Uterus (tissue), 4 donors: ENCODE measurements around the gene VPS35L. TPM values are rescaled to one million over a fixed set of nuclear protein-coding genes. Genes with fewer than 3 reads are reported as not detected.

Experiments used
- DNase-seq, 2 donors: peaks; one replicate each; pipeline ENCODE4 v3.0.0-alpha.2; 2019 to 2020
- H3K27ac ChIP-seq, 2 donors: fragments of 200-600 bp; sonication (generic); 1 replicate in 1 of 2; 2 replicates in 1 of 2; pipeline ENCODE4 v1.5.1; 2016 to 2018
- H3K27me3 ChIP-seq, 2 donors: fragments of 200-600 bp; sonication (generic); one replicate each; pipeline ENCODE4 v1.5.1; 2018 to 2019; ENCODE audit warnings: control low read depth in 1 of 2
- H3K36me3 ChIP-seq, 2 donors: fragments of 200-600 bp; sonication (generic); one replicate each; pipeline ENCODE4 v1.5.1; 2019; ENCODE audit warnings: control low read depth in 1 of 2
- H3K4me1 ChIP-seq, 2 donors: fragments of 200-600 bp; sonication (generic); one replicate each; pipeline ENCODE4 v1.5.1; 2018 to 2019; ENCODE audit warnings: control low read depth in 1 of 2
- H3K4me3 ChIP-seq, 2 donors: fragments of 200-600 bp; sonication (generic); 1 replicate in 1 of 2; 2 replicates in 1 of 2; pipeline ENCODE4 v1.5.1; 2018 to 2019; ENCODE audit warnings: mild to moderate bottlenecking in 1 of 2
- H3K9me3 ChIP-seq, 2 donors: fragments of 200-600 bp; sonication (generic); one replicate each; pipeline ENCODE4 v1.5.1; 2019; ENCODE audit warnings: control low read depth in 1 of 2
- POLR2A ChIP-seq, 2 donors: fragments of 450-650 bp; IDR thresholded peaks; one replicate each; pipeline ENCODE4 v1.6.1; 2016; ENCODE audit warnings: antibody characterized with exemption in 2 of 2, mild to moderate bottlenecking in 1 of 2, moderate library complexity in 1 of 2
- intact Hi-C: fragments of 100-400 bp; cut with DNase I; formaldehyde crosslinking; loops from one replicate; pipeline ENCODE4 v1.15.1; 2023; ENCODE audit warnings: low total_unique reads
- total RNA-seq, 4 donors: library from RNA; depleted of rRNA in 3 of 4; stranded (reverse); fragments of >200 nt in 3 of 4; gene quantifications; one replicate each; pipeline versions ENCODE4 v1.1.0 to v1.2.4, GENCODE V29; 2014 to 2023
- TF ChIP-seq, protein P1 (sequence below), 4 experiments: fragments of 200-600 bp in 2 of 4; fragments of 450-650 bp in 2 of 4; sonication (generic) in 2 of 4; IDR thresholded peaks; one replicate each; pipeline ENCODE4 v1.5.1; 2016 to 2019; ENCODE audit warnings: antibody characterized with exemption in 4 of 4, mild to moderate bottlenecking in 2 of 4, moderate library complexity in 1 of 4
- donor health status: DM: yes; HTN: yes; CAD: no.

VPS35L gene
- total RNA-seq, 4 donors from 2014 or later = 34.8 to 110 (median 88.2) TPM

DNA sequence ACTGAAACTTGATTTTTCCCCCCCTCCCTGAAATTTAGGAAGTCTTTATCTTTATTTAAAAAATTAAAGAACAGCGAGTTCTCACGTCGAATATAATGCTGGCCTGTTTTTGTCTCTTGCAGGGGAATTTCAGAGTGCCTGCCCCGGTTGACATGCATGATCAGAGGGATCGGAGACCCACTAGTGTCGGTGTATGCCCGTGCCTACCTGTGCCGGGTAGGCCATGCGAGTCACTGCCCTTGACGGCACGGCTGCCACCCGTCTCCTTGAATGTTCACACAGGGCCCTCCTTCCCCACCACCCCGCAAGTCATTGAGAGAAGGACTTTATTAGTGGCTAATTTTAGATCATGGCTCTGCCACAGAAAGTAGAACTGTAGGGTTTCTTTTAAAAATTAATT, 54.7 kb downstream of the VPS35L start:
- no peaks in the 10 kb centered on the region for H3K36me3 ChIP-seq

DNA sequence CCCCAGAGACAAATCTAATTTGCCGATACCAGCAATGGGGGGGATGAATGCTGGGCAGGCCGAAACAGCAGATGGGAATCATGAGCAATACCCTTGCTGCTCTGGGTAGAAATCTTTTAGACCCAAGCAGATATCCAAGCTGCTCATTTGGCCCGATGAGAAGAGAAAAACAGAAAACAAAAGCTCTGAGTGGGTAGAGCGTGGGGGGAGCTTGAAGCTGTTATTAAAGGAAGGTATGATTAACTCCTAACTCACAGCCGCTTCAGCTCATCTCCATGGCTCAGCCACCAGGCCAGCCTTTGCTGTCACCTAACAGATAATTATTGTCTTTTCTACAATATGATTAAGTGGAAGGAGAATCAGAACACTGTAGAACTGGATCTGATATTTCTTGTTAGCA, 58.3 kb downstream of the VPS35L start:
- Histone ChIP-seq H3K27me3 (no peaks in the 10 kb centered on the region), H3K27ac (no peak overlapping the region), H3K4me3 (no peak overlapping the region), H3K9me3 (no peaks in the 10 kb centered on the region), H3K36me3 (no peaks in the 10 kb centered on the region), H3K4me1 (no peaks in the 10 kb centered on the region)
- intact Hi-C loops = no loop called here
- TF ChIP-seq POLR2A (IDR thresholded peaks at IDR 0.05) = no peak
- TF ChIP-seq, protein P1, sequence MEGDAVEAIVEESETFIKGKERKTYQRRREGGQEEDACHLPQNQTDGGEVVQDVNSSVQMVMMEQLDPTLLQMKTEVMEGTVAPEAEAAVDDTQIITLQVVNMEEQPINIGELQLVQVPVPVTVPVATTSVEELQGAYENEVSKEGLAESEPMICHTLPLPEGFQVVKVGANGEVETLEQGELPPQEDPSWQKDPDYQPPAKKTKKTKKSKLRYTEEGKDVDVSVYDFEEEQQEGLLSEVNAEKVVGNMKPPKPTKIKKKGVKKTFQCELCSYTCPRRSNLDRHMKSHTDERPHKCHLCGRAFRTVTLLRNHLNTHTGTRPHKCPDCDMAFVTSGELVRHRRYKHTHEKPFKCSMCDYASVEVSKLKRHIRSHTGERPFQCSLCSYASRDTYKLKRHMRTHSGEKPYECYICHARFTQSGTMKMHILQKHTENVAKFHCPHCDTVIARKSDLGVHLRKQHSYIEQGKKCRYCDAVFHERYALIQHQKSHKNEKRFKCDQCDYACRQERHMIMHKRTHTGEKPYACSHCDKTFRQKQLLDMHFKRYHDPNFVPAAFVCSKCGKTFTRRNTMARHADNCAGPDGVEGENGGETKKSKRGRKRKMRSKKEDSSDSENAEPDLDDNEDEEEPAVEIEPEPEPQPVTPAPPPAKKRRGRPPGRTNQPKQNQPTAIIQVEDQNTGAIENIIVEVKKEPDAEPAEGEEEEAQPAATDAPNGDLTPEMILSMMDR (IDR thresholded peaks at IDR 0.05) = no peak
- DNase-seq = no peak

More for the DNA sequence above, 54.7 kb downstream of the VPS35L start:
- no peak overlapping the region for H3K4me3 ChIP-seq
- DNase-seq = no peak
- no peak for TF ChIP-seq POLR2A (IDR thresholded peaks at IDR 0.05)
- TF ChIP-seq, protein P1 (IDR thresholded peaks at IDR 0.05) = no peak
- intact Hi-C loops = no loop called here
- no peaks in the 10 kb centered on the region for H3K27me3 ChIP-seq
- no peak overlapping the region for H3K27ac ChIP-seq
- no peaks in the 10 kb centered on the region for H3K4me1 ChIP-seq
- no peaks in the 10 kb centered on the region for H3K9me3 ChIP-seq

DNA sequence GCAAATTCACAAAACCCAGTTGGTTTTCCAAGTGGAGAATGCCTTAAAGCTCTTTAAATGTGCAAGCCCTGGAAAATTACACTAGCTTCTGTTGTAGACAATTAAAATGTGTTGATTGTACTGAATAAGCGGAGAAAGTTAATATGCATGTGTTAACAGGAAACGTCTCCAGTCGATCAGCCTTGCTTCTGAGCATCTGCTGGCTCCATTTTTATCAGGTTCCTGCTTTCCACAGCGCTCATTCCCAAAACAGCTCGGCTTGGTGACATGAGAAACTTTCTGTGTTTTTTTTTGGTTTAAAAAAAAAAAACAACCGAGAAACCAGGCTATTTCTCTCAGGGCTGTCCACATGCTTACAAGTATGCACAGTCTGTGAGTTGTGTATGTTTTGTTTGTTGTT, 60.7 kb downstream of the VPS35L start:
- H3K27ac ChIP-seq = no peak overlapping the region
- H3K4me1 ChIP-seq = no peaks in the 10 kb centered on the region
- no peaks in the 10 kb centered on the region for H3K27me3 ChIP-seq
- intact Hi-C loops = no loop called here
- no peaks in the 10 kb centered on the region for H3K9me3 ChIP-seq
- TF ChIP-seq, protein P1 (IDR thresholded peaks at IDR 0.05) = no peak
- TF ChIP-seq POLR2A (IDR thresholded peaks at IDR 0.05) = no peak
- no peak for DNase-seq
- no peaks in the 10 kb centered on the region for H3K36me3 ChIP-seq
- H3K4me3 ChIP-seq = no peak overlapping the region

DNA sequence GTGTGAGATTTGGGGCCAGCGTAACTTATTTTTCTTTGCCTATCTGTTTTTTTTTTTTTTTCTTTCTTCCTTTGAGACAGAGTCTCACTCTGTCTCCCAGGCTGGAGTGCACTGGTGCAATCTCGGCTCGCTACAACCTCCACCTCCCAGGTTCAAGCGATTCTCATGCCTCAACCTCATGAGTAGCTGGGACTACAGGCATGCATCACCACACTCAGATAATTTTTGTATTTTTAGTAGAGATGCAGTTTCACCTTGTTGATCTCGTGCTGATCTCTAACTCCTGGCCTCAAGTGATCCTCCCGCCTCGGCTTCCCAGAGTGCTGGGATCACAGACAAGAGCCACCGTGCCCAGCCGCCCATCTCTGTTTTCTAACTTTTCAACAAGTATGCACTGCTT, 63.4 kb downstream of the VPS35L start:
- intact Hi-C loops = no loop called here
- H3K4me1 ChIP-seq = no peaks in the 10 kb centered on the region
- H3K4me3 ChIP-seq = no peak overlapping the region
- H3K36me3 ChIP-seq = no peaks in the 10 kb centered on the region
- H3K27ac ChIP-seq = no peak overlapping the region
- H3K9me3 ChIP-seq = no peaks in the 10 kb centered on the region
- TF ChIP-seq, protein P1 (IDR thresholded peaks at IDR 0.05) = no peak
- TF ChIP-seq POLR2A (IDR thresholded peaks at IDR 0.05) = no peak
- no peaks in the 10 kb centered on the region for H3K27me3 ChIP-seq
- no peak for DNase-seq

DNA sequence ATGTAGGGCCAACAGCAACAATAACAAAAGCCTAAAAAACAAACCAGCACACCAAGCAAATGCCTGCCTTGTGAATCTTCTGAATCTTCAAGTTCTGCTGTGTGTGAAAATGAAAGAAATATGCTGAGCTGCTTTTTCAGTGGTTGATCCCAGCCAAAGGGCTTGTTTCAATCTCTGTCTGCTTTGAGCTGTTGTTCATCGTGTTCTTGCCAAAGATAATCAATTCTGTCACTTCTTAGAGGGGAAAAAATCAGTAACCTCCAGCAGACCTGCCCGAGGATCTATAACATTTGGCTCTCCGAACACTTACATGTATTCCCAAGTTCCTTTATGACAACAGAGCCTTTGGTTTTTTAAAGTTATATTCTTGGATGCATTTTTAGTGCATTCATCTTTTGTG, 65.9 kb downstream of the VPS35L start:
- H3K4me3 ChIP-seq = no peak overlapping the region
- intact Hi-C loops = no loop called here
- no peaks in the 10 kb centered on the region for H3K36me3 ChIP-seq
- TF ChIP-seq, protein P1 (IDR thresholded peaks at IDR 0.05) = no peak
- no peak for TF ChIP-seq POLR2A (IDR thresholded peaks at IDR 0.05)
- no peak overlapping the region for H3K27ac ChIP-seq
- H3K4me1 ChIP-seq = no peaks in the 10 kb centered on the region
- no peak for DNase-seq
- H3K9me3 ChIP-seq = no peaks in the 10 kb centered on the region
- no peaks in the 10 kb centered on the region for H3K27me3 ChIP-seq
